CD4-positive, alpha-beta T cell treated with Interleukin-17A for 4 hours (primary cell): ENCODE data around the gene PGRMC2.

Experiments used
- DNase-seq: peaks from one replicate; pipeline ENCODE4 v3.0.0-alpha.2; 2020; ENCODE audit warnings: mixed read lengths

Gene PGRMC2

GRCh38 chr4:128287141-128287870, at the start of gene PGRMC2:
TSS of gene PGRMC2 (minus strand) at chr4:128287813. CDS start at chr4:128287790, 23 bp downstream.
- DNase-seq: no peak

- no peak for DNase-seq
Measured at GRCh38 chr4:128335541-128335940, 47.9 kb upstream of the PGRMC2 start.

GRCh38 chr4:128334256-128334655, 46.6 kb upstream of the PGRMC2 start:
- DNase-seq: no peak

- no peak for DNase-seq
Measured at GRCh38 chr4:128333309-128334018, 45.9 kb upstream of the PGRMC2 start.

GRCh38 chr4:128332081-128332480, 44.5 kb upstream of the PGRMC2 start:
- no peak for DNase-seq

- DNase-seq: no peak
Measured at GRCh38 chr4:128329638-128330037, 42.0 kb upstream of the PGRMC2 start.

- DNase-seq: no peak
Measured at GRCh38 chr4:128328106-128328505, 40.5 kb upstream of the PGRMC2 start.

- no peak for DNase-seq
Measured at GRCh38 chr4:128323401-128323800, 35.8 kb upstream of the PGRMC2 start.

GRCh38 chr4:128322986-128323385, 35.4 kb upstream of the PGRMC2 start:
- DNase-seq: no peak

GRCh38 chr4:128322311-128322710, 34.7 kb upstream of the PGRMC2 start:
- DNase-seq: no peak

- DNase-seq: no peak
Measured at GRCh38 chr4:128320656-128321055, 33.0 kb upstream of the PGRMC2 start.

- DNase-seq: no peak
Measured at GRCh38 chr4:128315756-128316520, 28.3 kb upstream of the PGRMC2 start.

- DNase-seq: no peak
Measured at GRCh38 chr4:128311659-128312403, 24.2 kb upstream of the PGRMC2 start.

GRCh38 chr4:128310266-128310697, 22.7 kb upstream of the PGRMC2 start:
- DNase-seq: no peak

- DNase-seq: no peak
Measured at GRCh38 chr4:128309585-128309984, 22.0 kb upstream of the PGRMC2 start.

GRCh38 chr4:128308986-128309385, 21.4 kb upstream of the PGRMC2 start:
- DNase-seq: no peak

- no peak for DNase-seq
Measured at GRCh38 chr4:128307123-128307571, 19.5 kb upstream of the PGRMC2 start.

GRCh38 chr4:128305942-128306341, 18.3 kb upstream of the PGRMC2 start:
- DNase-seq: no peak

GRCh38 chr4:128303986-128304385, 16.4 kb upstream of the PGRMC2 start:
- no peak for DNase-seq

GRCh38 chr4:128303405-128303785, 15.8 kb upstream of the PGRMC2 start:
- no peak for DNase-seq

- DNase-seq: no peak
Measured at GRCh38 chr4:128301979-128302378, 14.4 kb upstream of the PGRMC2 start.

GRCh38 chr4:128299848-128300247, 12.2 kb upstream of the PGRMC2 start:
- DNase-seq: no peak

- no peak for DNase-seq
Measured at GRCh38 chr4:128298852-128299251, 11.2 kb upstream of the PGRMC2 start.
